HEK293 (cell line): ENCODE measurements around the gene CORO2B.

ENCODE experiments used
- BCL6B ChIP-seq: fragments of 450-650 bp; formaldehyde crosslinking; IDR thresholded peaks from 2 replicates; pipeline ENCODE4 v1.5.1; 2017; ENCODE audit warnings: missing biosample characterization, missing genetic modification characterization
- KLF10 ChIP-seq: fragments of 450-650 bp; IDR thresholded peaks from 2 replicates; pipeline ENCODE4 v1.5.1; 2018; ENCODE audit warnings: missing biosample characterization, mild to moderate bottlenecking, missing genetic modification characterization
- KLF16 ChIP-seq: fragments of 450-650 bp; formaldehyde crosslinking; IDR thresholded peaks from 2 replicates; pipeline ENCODE4 v1.5.1; 2017; ENCODE audit warnings: missing biosample characterization, missing genetic modification characterization
- KLF8 ChIP-seq: fragments of 450-650 bp; formaldehyde crosslinking; IDR thresholded peaks from 2 replicates; pipeline ENCODE4 v1.5.1; 2016; ENCODE audit warnings: missing biosample characterization, missing genetic modification characterization
- RBAK ChIP-seq: fragments of 450-650 bp; formaldehyde crosslinking; IDR thresholded peaks from 2 replicates; pipeline ENCODE4 v1.5.1; 2016; ENCODE audit warnings: missing biosample characterization, missing genetic modification characterization
- TCF7L2 ChIP-seq: IDR thresholded peaks from 2 replicates; pipeline ENCODE4 v1.6.1; 2011; ENCODE audit warnings: low read depth, mild to moderate bottlenecking, inconsistent platforms, low read length, moderate library complexity, borderline replicate concordance
- TSHZ1 ChIP-seq: fragments of 450-650 bp; formaldehyde crosslinking; IDR thresholded peaks from 2 replicates; pipeline ENCODE4 v1.5.1; 2016; ENCODE audit warnings: missing biosample characterization, missing genetic modification characterization, borderline replicate concordance
- ZNF112 ChIP-seq: fragments of 450-650 bp; formaldehyde crosslinking; IDR thresholded peaks from 2 replicates; pipeline ENCODE4 v1.5.0; 2017; ENCODE audit warnings: missing biosample characterization, missing genetic modification characterization
- ZNF146 ChIP-seq: fragments of 450-650 bp; formaldehyde crosslinking; IDR thresholded peaks from 2 replicates; pipeline ENCODE4 v1.5.1; 2016; ENCODE audit warnings: missing biosample characterization, missing genetic modification characterization
- ZNF211 ChIP-seq: fragments of 450-650 bp; formaldehyde crosslinking; IDR thresholded peaks from 2 replicates; pipeline ENCODE4 v1.5.1; 2016; ENCODE audit warnings: low read depth, missing biosample characterization, missing genetic modification characterization
- ZNF221 ChIP-seq: fragments of 450-650 bp; formaldehyde crosslinking; IDR thresholded peaks from 2 replicates; pipeline ENCODE4 v1.5.1; 2017; ENCODE audit warnings: missing biosample characterization, missing genetic modification characterization, borderline replicate concordance
- ZNF23 ChIP-seq: fragments of 450-650 bp; formaldehyde crosslinking; IDR thresholded peaks from 2 replicates; pipeline ENCODE4 v1.5.1; 2016; ENCODE audit warnings: missing biosample characterization, missing genetic modification characterization, borderline replicate concordance
- ZNF248 ChIP-seq: fragments of 450-650 bp; formaldehyde crosslinking; IDR thresholded peaks from 2 replicates; pipeline ENCODE4 v1.5.1; 2017; ENCODE audit warnings: missing biosample characterization, missing genetic modification characterization
- ZNF266 ChIP-seq: fragments of 450-650 bp; formaldehyde crosslinking; IDR thresholded peaks from 2 replicates; pipeline ENCODE4 v1.5.1; 2016; ENCODE audit warnings: missing biosample characterization, missing genetic modification characterization, low read depth
- ZNF350 ChIP-seq: fragments of 450-650 bp; formaldehyde crosslinking; IDR thresholded peaks from 2 replicates; pipeline ENCODE4 v1.5.0; 2017; ENCODE audit warnings: missing biosample characterization, mild to moderate bottlenecking, missing genetic modification characterization
- ZNF404 ChIP-seq: fragments of 450-650 bp; formaldehyde crosslinking; IDR thresholded peaks from 2 replicates; pipeline ENCODE4 v1.5.1; 2017; ENCODE audit warnings: missing biosample characterization, missing genetic modification characterization
- ZNF48 ChIP-seq: fragments of 450-650 bp; formaldehyde crosslinking; IDR thresholded peaks from 2 replicates; pipeline ENCODE4 v1.5.1; 2016; ENCODE audit warnings: missing biosample characterization, missing genetic modification characterization
- ZNF518A ChIP-seq: fragments of 450-650 bp; formaldehyde crosslinking; conservative IDR thresholded peaks from 2 replicates; pipeline ENCODE4 v1.5.1; 2016; ENCODE audit warnings: low read depth, missing biosample characterization, missing genetic modification characterization
- ZNF571 ChIP-seq: fragments of 450-650 bp; formaldehyde crosslinking; IDR thresholded peaks from 2 replicates; pipeline ENCODE4 v1.5.0; 2017; ENCODE audit warnings: missing biosample characterization, missing genetic modification characterization
- ZNF677 ChIP-seq: fragments of 450-650 bp; IDR thresholded peaks from 2 replicates; pipeline ENCODE4 v1.5.0; 2018; ENCODE audit warnings: missing biosample characterization, mild to moderate bottlenecking, missing genetic modification characterization, moderate library complexity
- ZNF747 ChIP-seq: fragments of 450-650 bp; formaldehyde crosslinking; IDR thresholded peaks from 2 replicates; pipeline ENCODE4 v1.5.1; 2016; ENCODE audit warnings: missing biosample characterization, missing genetic modification characterization
- ZXDB ChIP-seq: fragments of 450-650 bp; formaldehyde crosslinking; IDR thresholded peaks from 2 replicates; pipeline ENCODE4 v1.5.1; 2016; ENCODE audit warnings: missing biosample characterization, missing genetic modification characterization
- TF ChIP-seq, protein P1 (sequence below): fragments of 450-650 bp; formaldehyde crosslinking; IDR thresholded peaks from 2 replicates; pipeline ENCODE4 v1.5.1; 2016; ENCODE audit warnings: missing biosample characterization, missing genetic modification characterization
- TF ChIP-seq, protein P2 (sequence below): fragments of 450-650 bp; formaldehyde crosslinking; IDR thresholded peaks from 2 replicates; pipeline ENCODE4 v1.5.1; 2017; ENCODE audit warnings: missing biosample characterization, missing genetic modification characterization

CORO2B gene

GRCh38 chr15:68620721-68621527 lies 42.1 kb downstream of the CORO2B start (continued):
- TF ChIP-seq ZNF677 (tag by site-specific recombination) (no peak), ZNF404 (tag by site-specific recombination) (no peak), ZNF248 (tag by site-specific recombination) (no peak), ZNF350 (tag by site-specific recombination) (no peak), KLF8 (tag by site-specific recombination) (no peak), ZNF48 (tag by site-specific recombination) (no peak), ZNF571 (tag by site-specific recombination) (no peak), TCF7L2 (no peak), ZNF112 (tag by site-specific recombination) (no peak), KLF16 (tag by site-specific recombination) (no peak), RBAK (no peak), KLF10 (no peak), ZNF23 (tag by site-specific recombination) (no peak), TSHZ1 (tag by site-specific recombination) (no peak), ZNF266 (tag by site-specific recombination) (no peak), ZNF518A (tag by site-specific recombination) (0 out of 2 replicates have a peak, but pooled peaks have one; percentile 35), ZNF747 (tag by site-specific recombination) (no peak), ZXDB (tag by site-specific recombination) (no peak), ZNF146 (tag by site-specific recombination) (no peak), ZNF221 (no peak), ZNF211 (tag by site-specific recombination) (no peak), BCL6B (tag by site-specific recombination) (no peak)
- TF ChIP-seq, protein P1, sequence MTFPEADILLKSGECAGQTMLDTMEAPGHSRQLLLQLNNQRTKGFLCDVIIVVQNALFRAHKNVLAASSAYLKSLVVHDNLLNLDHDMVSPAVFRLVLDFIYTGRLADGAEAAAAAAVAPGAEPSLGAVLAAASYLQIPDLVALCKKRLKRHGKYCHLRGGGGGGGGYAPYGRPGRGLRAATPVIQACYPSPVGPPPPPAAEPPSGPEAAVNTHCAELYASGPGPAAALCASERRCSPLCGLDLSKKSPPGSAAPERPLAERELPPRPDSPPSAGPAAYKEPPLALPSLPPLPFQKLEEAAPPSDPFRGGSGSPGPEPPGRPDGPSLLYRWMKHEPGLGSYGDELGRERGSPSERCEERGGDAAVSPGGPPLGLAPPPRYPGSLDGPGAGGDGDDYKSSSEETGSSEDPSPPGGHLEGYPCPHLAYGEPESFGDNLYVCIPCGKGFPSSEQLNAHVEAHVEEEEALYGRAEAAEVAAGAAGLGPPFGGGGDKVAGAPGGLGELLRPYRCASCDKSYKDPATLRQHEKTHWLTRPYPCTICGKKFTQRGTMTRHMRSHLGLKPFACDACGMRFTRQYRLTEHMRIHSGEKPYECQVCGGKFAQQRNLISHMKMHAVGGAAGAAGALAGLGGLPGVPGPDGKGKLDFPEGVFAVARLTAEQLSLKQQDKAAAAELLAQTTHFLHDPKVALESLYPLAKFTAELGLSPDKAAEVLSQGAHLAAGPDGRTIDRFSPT (tag by site-specific recombination): no peak
- TF ChIP-seq, protein P2, sequence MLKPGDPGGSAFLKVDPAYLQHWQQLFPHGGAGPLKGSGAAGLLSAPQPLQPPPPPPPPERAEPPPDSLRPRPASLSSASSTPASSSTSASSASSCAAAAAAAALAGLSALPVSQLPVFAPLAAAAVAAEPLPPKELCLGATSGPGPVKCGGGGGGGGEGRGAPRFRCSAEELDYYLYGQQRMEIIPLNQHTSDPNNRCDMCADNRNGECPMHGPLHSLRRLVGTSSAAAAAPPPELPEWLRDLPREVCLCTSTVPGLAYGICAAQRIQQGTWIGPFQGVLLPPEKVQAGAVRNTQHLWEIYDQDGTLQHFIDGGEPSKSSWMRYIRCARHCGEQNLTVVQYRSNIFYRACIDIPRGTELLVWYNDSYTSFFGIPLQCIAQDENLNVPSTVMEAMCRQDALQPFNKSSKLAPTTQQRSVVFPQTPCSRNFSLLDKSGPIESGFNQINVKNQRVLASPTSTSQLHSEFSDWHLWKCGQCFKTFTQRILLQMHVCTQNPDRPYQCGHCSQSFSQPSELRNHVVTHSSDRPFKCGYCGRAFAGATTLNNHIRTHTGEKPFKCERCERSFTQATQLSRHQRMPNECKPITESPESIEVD (tag by site-specific recombination): 0 out of 2 replicates have a peak, but pooled peaks have one; percentile 27
